Stimulated activated naive CD4-positive, alpha-beta T cell (primary cell): ENCODE data around the gene POC1A.
"Not testable (repeated sequence)": the region's sequence is repeated elsewhere in the genome, so short reads cannot be mapped to it uniquely, and the experiment has no call there.

Source experiments
- DNase-seq, 6 experiments: peaks; one replicate each; lab custom pipeline; 2025; lab: John Stamatoyannopoulos, UW

POC1A gene

DNA sequence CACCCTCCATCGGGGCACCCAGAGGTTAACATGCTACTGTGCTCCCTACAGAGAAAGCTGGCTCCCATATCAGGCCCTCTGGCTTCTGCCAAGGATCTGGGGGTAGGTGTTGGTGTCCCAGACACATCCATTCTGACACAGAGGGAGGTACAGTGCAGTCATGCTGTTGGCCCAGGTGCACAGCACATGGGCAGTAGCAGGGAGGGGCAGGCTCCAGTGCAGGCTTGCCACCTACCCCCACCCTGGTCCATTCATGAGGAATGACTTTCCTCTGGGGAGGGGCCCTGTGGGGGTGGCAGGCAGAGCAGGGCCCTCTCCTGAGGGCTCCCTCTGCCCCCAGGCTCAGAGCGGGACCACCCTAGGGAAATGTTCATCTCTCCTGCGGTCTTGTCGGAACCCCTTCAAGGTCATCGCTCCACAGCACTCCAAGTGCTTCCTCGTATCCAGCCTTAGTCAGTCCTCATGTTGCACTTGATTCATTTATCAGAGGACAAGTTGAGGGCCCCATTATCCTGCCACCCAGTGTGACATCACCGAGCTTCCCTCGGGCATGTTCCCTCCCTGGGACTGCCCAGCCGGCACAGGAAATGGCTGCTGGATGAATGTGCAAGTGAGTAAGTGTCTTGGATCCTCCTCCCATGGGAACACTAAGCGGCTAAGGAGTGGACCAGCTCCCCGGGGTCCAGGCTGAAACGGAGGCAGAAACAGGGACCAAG is 107.9 kb downstream of the POC1A start:
- no peak for DNase-seq

DNA sequence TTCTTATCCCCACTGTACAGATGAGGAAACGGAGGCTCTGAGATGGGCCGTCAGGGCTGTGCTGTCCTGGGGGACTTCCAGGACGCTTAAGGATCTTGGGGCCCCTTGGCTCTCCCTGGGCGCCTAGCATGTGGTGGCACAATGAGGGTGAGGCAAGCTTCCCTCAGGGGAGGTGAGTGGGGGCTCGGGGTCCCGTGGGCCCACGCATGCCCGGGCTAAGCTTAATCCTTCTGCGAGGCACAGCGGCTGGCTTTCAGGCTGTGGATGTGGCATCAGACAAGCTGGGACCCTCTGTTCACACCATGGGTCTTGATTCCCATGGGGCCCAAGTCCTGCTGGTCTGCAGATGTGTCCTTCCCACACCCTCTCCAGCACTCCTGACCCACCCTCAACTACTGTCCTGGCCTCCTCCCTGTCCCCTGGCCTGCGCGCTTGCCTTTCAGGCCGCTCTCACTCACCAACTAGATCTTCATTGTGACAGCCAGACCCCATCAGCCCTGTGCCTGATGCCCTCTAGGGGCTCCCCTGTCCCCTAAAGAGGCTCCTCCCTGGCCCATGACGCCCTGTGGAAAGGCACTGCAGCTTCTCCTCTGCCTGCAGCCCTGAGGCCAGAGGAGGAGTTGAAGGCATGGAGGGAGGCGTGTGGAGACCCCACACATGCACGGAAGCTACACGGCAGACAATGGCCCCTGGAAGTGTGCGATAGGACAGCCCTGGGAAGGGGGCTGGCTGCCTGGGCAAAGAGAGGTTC is 109.2 kb downstream of the POC1A start:
- peak in 1 of 6 experiments; percentile 4 for DNase-seq

DNA sequence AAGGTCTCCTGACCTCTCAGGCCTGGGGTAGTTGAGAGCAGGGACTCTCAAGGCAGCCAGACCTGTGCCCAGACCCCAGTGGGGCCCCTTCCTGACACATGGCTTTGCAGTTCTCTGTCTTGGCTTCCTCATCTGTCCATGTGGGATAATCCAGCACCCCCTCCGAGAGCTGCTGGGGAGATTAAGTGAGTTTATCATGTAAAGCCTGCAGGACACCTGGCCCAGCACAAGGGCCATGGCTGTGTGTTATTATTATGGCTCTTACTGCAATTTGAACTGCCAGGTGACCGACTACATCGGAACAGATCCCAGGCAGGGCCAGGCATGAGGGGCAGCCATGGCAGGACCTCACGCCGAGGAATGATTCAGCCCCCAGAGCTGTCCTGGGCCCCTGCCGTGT is 110.5 kb downstream of the POC1A start:
- DNase-seq, result no peak

DNA sequence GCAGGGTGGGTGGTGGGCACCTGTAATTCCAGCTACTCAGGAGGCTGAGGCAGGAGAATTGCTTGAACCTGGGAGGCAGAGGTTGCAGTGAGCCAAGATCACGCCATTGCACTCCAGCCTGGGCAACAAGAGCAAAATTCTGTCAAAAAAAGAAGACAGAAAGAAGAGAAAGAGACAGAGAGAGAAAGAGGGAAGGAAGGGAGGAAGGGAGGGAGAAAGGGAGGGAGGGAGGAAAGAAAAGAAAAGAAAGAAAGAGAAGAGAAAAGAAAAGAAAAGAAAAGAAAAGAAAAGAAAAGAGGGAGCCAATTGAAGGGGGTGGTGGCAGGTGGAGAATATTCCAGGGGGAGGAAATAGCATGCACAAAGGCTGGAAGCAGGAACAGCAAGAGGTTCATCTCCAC is 111.2 kb downstream of the POC1A start:
- not testable (repeated sequence) for DNase-seq

- no peak for DNase-seq
Observed at GRCh38 chr3:52041118-52041731, 113.0 kb downstream of the POC1A start.

- DNase-seq, result no peak
Observed at GRCh38 chr3:52040600-52040999, 113.6 kb downstream of the POC1A start.

DNA sequence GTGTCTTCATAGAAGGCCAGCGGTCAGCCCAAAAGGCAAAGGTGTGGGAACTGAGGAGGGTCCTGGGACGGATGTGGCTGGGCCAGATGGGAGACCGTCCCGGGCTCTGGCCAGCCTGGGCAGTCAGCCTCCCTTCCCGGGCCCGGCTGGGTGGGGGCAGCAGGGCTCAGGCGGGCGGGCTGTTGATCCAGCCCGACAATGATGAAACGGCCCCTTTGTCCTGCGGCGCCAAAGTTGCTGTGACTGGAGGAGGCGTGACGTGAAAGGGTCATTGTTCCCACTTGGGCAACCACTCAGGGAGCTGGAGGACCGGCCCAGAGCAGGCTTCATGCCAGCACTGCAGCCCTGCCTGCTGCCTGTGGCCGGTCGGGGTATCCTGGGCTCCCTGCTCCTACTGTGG is 114.4 kb downstream of the POC1A start:
- DNase-seq, result no peak

DNA sequence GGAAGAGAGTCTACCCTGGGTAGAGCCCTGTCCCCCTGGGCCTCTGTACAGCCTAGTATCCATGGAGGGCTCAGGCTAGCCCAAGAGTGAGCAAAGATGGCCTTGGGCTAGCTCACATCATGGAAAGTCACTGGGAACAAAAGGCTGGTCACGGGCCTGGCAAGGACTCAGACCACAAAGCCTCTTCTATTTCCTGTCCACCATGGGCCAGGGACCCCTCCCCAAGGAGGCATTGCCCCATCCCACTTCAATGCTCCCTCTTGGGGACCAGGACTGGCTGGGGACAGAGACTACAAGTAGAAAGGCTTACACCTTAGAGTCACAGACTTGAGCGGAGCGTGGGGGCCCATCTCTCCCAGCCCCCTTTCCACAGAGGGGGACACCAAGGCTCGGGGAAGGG is 114.8 kb downstream of the POC1A start:
- no peak for DNase-seq

- DNase-seq, result no peak
Observed at GRCh38 chr3:52038227-52038626, 116.0 kb downstream of the POC1A start.

GRCh38 chr3:52037291-52037690 is 116.9 kb downstream of the POC1A start:
- DNase-seq, result no peak

- peak in 4 of 6 experiments; percentile 12 to 36 (median 22) for DNase-seq
Observed at GRCh38 chr3:52036829-52037228, 117.4 kb downstream of the POC1A start.

DNA sequence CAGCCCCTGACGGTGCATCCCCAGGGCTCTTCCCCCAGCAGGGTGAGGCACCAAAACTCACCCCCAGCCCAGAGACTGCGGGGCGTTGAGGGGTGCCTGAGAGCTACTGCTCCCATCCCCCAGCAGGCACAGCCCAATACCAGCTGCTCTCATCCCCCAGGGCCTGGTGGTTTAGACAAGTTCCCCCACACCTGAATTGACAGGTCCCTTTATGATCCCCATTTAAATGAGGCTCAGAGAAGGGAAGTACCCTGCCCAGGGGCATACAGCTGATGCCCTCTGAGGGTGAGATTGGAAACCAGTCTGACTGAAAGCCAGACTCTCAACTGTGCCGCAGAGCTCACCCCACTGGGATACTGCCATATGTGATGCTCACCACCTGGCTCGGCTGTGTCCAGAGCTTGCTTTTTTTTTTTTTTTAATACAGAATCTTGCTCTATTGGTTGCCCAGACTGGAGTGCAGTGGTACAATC is 118.0 kb downstream of the POC1A start:
- no peak for DNase-seq

GRCh38 chr3:52034651-52035050 is 119.6 kb downstream of the POC1A start:
- no peak for DNase-seq

DNA sequence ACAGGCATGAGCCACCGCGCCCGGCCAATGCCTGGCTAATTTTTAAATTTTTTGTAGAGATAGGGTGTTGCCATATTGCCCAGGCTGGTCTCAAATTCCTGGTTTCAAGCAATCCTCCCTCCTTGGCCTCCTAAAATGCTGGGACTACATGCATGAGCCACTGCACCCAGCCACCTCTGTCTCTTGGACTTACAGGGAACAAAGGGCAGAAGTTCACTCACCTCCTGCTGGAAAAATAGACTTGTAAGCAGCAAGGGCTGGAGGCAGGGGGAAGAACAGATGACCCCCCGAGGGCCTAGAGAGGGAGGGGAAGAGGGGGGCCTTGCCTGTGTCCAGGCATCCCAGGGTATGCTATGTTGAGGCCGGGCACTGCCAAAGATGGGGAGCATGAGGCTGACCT is 120.0 kb downstream of the POC1A start:
- DNase-seq, result no peak

DNA sequence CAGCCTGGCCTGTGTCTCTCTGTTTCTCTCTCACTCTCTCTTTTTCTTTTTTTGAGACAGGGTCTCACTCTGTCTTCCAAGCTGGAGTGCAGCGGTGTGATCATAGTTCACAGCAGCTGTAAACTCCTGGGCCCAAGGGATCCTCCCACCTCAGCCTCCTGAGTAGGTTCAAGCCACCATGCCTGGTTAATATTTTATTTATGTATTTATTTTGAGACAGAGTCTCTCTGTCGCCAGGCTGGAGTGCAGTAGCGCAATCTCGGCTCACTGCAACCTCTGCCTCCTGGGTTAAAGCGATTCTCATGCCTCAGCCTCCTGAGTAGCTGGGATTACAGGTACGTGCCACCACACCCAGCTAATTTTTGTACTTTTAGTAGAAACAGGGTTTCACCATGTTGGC is 120.5 kb downstream of the POC1A start:
- DNase-seq, result not testable (repeated sequence)

DNA sequence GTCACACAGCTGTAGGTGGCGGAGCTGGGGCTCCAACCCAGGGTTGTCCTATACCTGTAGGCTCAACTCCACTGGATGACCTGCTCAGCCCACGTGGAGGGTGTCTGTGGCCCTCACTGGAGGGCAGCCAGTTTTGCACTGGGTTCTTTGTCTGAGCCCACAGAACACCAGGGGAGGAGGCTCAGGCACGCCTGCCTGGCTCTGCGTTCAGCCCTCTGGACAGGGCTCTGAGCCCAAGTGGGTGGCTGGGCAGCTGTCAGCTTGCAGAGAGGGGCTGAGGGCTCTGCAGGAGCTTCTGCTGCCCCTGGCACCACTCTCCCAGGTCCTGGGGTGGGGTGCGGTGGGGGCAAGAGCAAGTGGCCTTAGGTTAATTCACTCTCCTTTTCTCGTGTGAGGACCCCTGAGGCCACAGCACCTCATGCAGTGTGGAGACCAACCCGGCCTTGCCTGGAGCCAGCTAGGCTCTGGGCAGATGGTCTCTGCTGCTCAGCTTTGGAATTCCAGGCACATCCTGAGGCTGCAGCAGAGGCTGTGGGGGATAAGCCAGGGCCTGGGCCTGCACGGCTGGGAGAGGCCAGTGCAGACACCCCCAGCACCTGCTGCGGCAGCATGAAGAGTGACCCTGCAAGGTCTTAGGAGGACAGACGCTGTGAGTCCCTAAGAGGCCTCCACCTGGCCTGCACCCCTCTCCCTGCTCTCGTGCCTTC is 121.4 kb downstream of the POC1A start:
- DNase-seq, result no peak

GRCh38 chr3:52031896-52032295 is 122.3 kb downstream of the POC1A start:
- DNase-seq, result no peak

- no peak for DNase-seq
Observed at GRCh38 chr3:52030714-52031310, 123.4 kb downstream of the POC1A start.

DNA sequence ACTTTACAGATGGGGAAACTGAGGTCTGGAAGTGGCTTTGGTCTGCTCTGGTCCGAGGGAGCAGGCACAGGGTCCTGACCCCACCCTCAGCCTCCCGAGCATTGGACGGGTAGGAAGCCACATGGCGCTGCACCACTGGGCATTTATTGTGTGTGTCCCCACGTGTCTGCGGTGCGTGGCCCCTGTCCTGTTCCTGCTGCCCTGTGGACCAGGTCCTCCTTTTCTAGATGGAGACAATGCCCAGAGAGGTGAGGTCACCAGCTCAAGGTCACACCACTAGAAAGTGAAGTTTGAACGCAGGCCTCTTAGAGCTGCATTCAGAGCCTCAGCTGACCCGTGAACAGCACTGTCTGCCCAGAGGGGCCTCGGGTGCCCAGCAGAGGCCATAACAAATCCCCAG is 124.7 kb downstream of the POC1A start:
- no peak for DNase-seq

- DNase-seq, result no peak
Observed at GRCh38 chr3:52029053-52029452, 125.2 kb downstream of the POC1A start.

DNA sequence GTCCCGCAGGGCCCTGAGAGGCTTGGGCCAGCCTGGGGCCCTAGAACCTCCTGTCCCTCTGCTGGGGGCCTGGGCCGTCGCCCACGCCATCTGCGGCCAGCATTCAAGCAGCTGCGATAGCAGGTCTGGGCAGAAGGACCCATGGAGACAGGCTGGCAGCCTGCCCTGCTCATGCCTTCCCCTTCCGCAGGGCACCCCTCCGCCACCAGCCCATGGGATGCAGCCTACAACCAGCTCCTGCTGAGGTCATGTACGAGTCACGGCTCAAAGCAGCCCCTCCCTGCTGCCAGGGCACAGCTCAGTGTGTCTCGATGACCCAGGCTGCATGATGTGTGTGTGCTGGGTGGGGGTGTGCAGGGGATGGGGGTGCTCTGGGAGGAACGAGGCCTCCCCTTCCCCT is 125.7 kb downstream of the POC1A start:
- no peak for DNase-seq

DNA sequence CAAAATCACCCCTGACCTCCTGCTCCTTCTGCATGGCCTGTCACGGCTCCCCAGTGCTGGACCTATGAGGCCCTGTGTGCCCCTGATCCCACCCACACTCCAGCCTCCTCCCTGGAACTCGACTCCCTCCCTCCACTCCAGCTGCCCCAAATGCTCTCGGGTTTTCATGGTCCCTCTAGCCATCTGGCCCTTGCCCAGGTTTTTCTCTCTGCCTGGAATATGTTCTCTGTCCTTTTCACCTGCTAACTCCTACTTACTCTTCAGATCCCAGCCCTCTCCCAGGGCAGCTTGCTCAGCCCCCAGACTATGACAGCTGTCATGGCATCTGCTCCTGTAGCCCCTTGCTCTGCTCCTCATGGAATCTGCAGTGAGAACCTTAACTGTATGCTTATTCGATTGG is 128.2 kb downstream of the POC1A start:
- no peak for DNase-seq
